IPS-NIHi7 (cell line): ENCODE results near the gene ZBP1.

Source experiments
- DNase-seq: peaks from one replicate; pipeline ENCODE4 v3.0.0; 2012; ENCODE audit warnings: mixed read lengths; ENCODE audit errors: extremely low spot score

The ZBP1 gene

DNA sequence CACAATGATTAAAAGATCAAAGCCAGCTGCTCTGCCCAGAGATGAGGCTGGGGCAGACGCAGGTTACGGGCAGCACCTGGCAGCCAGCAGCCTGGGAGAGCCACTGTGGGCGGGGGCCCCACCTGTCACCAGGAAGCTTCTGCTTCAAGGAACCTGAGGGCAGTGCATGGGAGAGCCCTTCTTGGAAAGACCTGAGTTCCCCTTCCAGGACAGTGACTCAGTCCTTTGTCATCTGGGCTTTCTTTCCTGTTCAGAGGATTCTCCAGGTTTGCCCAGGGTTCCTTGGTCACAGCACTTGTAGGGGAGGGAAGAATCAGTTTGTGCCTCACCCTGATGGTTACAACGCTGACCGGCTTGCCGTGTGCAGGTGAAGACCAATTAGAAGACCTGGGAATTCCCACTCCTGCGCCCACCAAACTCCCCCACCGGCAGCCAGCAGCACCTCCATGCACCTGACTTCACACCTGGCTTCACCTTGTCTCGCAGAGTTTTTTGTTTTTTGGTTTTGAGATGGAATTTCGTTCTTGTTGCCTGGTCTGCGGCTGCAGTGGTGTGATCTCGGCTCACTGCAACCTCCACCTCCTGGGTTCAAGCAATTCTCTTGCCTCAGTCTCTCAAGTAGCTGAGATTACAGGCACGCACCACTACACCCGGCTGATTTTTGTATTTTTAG, 2.0 kb downstream of the ZBP1 start:
- no peak for DNase-seq

GRCh38 chr20:57617079-57617795, 3.0 kb downstream of the ZBP1 start:
- DNase-seq: no peak

DNA sequence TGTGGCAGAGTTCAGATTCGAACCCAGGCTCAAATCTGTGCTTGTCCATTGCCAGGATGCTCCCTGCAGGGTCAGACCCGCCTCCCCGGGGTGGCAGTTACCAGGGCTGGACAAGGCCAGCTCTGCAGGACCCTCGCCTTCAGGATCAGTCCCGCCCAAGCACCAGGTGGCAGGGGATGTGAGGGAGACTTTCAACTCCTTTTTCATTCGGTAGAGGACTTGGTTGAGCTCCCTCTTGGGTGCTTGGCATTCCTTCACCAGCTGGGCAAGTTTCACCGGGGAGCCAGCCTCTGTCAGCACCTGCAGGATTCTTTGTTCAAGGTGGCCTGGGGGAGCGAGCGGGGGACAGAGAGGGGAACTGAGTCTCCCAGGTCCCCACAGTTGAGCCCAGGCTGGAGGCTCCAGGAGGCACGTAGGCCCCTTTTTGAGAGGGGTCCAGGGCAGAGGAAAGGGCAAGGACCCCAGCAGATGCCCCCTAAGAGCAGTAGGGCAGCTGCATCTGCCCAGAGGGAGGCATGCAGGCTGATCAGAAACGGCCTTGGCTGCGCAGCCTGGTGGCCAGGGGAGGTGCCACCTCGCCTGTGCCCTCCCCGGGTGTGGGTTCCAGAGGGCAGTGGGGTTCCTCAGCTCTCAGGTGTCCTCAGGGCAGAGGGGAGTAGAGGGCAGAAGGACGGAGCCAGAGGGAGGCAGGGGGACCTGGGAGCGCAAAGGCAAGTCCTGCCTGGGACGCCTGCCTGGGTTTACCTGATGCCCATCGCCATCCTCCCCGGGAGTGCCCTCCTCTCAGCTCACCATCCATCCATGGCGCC, 3.9 kb downstream of the ZBP1 start:
- DNase-seq: no peak

DNA sequence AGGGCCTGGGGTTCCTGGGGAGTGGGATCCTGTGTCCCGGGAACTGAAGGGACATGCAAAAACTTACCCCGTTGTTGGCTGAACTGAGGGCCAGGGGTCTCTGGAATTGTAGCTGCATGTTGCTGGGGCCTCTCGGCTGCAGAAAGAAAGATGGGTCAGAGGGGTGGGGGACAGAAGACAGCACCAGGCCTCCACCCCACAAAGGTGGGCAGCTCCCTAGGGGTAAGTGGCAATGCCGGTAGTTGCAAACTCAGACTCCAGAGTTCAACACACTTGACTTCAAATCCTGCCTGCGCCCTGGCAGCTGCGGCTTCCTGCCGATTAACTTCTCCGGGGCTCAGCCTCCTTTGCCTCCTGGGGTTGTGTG, 4.8 kb downstream of the ZBP1 start:
- no peak for DNase-seq

- no peak for DNase-seq
These were observed 5.5 kb downstream of the ZBP1 start for GRCh38 chr20:57614490-57615444.

- DNase-seq: no peak
These were observed 6.7 kb downstream of the ZBP1 start for GRCh38 chr20:57613481-57613921.

GRCh38 chr20:57612916-57613315, 7.3 kb downstream of the ZBP1 start:
- no peak for DNase-seq

- no peak for DNase-seq
These were observed 7.8 kb downstream of the ZBP1 start for GRCh38 chr20:57612436-57612835.

DNA sequence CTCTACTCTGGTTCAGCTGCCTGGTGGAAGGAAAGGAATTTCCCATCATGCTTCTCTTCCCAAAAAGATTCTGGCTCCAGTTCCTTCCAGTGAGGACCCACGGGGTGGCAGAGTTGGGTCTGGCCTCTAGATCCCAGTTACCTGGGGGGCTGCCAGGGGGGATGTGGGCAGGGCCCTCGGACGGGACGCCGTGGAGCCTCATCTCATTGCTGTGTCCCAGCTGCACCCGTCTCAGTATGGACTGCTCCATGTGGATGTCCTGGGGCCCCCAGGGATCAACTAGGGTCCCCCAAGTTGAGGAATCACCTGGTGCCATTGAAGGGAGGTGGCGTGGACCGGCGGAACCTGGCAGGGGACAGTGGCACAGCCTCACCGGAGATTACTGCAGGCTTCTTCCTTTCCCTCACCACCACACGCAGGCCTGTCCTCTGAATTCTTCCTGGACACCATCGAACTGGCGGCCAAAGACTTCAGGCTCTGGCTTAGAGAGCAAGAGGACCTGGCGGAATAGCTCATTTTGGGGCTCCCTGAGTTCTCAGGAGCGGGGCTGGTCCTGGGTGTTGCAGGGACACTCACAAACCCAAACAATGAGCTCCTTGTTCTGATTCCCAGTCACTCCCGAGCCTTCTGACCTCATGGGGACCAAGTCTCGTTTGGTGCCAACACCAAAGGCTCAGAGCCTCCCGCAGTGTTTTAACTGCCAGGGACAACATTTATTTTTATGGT, 8.5 kb downstream of the ZBP1 start:
- no peak for DNase-seq

DNA sequence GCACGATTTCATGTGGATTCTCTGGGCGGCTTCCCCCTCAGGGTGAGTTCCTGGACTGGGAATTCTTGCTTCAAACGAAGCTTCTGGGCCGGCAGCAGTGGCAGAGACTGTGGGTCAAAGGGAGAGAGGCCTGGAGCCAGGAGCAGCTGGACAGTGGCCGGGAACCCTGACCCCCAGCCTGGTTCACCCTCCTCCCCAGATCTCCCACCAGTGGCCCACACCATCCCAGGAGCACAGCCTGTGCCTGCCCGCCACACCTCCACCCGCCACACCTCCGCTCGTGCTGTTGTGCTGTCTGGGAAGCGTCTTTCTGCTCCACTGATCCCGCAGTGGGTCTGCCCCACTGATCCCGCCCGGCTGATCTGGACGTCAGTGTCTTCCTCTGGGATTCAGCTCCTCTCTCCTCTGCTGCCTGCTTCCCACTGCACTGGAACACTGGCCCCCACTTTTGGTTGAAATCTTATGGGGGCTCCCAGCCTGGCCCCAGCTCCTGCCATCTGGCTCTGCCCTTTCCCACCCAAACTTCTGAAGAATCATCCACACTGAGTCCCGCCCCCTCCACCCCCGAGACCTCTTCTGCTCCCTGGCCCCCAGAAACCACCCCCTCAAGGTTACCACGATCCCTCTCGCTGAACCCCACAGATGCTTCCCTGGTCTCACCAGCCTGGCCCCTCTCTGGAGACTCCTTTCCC, 9.8 kb downstream of the ZBP1 start:
- no peak for DNase-seq

DNA sequence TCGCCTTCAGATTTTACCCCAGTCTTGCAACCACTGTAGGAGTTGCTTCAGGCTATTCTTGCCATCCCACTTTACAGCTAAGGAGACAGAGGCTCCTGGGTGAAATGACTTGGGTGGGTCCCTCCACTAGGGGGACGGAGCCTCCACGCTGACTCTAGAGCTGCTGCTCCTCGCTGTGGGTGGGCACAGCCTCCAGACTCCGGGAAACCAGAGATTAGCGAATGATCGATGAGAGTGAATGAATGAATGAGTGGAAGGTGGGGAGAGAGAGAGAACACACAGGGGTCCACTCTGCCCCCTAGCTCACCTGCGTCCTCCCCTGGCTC, 10.4 kb downstream of the ZBP1 start:
- no peak for DNase-seq

GRCh38 chr20:57609086-57609841, 11.0 kb downstream of the ZBP1 start:
- no peak for DNase-seq

- DNase-seq: no peak
These were observed 11.7 kb downstream of the ZBP1 start for GRCh38 chr20:57608516-57608915.

GRCh38 chr20:57605878-57606277, 14.3 kb downstream of the ZBP1 start:
- no peak for DNase-seq

DNA sequence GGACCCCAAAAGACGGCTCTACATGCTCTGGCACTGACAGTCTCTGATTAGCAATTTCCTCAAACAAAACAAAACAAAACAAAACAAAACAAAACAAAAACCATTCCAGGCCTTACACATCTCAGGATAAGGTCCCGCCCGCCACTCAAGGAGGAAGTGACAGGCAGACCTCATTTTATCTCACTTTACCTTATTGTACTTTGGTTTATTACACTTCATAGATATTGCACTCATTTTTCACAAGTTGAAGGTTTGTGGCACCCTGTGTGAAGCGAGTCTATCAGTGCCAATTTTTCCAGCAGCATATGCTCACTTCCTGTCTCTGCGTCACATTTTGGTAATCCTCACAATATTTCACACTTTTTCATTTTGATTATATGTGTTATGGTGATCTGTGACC, 15.2 kb downstream of the ZBP1 start:
- DNase-seq: no peak

DNA sequence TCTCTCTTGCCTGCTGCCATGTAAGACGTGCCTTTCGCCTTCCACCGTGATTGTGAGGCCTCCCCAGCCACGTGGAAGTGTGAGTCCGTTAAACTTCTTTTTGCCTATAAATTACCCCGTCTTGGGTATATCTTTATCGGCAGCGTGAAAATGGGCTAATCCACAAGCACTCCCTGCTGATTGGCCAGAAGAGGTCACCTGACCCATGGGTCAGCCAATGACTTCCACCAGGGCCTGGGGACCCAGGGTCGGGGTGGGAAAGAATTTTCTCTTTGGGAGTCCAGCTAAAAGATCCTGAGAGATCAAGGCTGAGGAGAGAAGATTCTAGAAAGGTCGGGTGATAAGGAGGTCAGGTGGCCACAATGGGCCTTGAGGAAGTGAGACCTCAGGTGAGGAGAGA, 17.1 kb downstream of the ZBP1 start:
- DNase-seq: no peak

GRCh38 chr20:57601737-57602136, 18.5 kb downstream of the ZBP1 start:
- no peak for DNase-seq

DNA sequence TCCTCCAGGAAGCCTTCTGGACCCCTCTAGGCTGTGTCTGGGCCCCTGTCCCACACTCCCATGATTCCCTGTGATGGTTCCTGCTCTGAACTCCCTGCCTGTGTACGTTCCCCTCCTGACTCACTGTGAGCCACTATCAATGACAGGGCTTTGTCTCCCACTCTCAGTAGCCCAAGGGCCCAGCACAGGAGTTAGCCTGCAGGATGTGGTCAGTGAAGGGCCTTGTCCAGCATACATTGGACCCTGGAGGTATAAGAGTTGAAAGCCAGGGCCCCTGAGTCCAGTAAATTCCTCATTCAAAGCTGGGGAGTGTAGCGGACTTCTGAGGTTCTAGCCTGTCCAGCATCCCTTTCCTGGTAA, 19.0 kb downstream of the ZBP1 start:
- DNase-seq: no peak

- no peak for DNase-seq
These were observed 19.7 kb downstream of the ZBP1 start for GRCh38 chr20:57600320-57601210.
